Upper lobe of left lung (tissue), 4 donors: ENCODE data around the gene SOX5.

ENCODE experiments used
- POLR2A ChIP-seq, 4 donors: fragments of 450-650 bp; IDR thresholded peaks; one replicate each; pipeline ENCODE4 v1.5.1; 2016 to 2017; ENCODE audit warnings: antibody characterized with exemption in 4 of 4, mild to moderate bottlenecking in 2 of 4
- POLR2AphosphoS5 ChIP-seq, 2 donors: sonication (generic); formaldehyde crosslinking; IDR thresholded peaks; one replicate each; pipeline ENCODE4 v1.5.1; 2017; ENCODE audit warnings: antibody characterized with exemption in 2 of 2
- TF ChIP-seq, protein P1 (sequence below), 6 experiments: fragments of 450-650 bp in 4 of 6; fragments of 200-600 bp in 2 of 6; sonication (generic) in 2 of 6; IDR thresholded peaks; one replicate each; pipeline ENCODE4 v1.5.1; 2016 to 2019; ENCODE audit warnings: antibody characterized with exemption in 6 of 6

DNA sequence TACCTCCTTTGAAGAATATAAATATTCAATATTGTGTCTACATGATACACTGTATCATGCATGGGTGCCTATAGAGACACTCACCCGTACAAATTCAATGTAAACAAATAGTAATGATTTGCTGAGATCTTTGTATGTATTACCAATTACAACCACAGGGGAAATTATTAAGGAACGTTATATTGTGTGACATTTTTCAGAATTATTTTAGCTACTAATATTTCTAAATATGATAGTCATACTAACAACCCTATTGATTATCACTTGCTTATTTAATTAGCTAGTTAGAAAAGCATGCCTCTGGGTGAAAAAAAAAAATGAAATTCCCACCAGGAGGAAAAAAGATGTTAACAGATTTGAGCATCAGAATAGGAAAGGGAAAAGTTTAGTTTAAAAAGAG lies 2.1 kb downstream of the SOX5 start:
- TF ChIP-seq POLR2A (IDR thresholded peaks at IDR 0.05) (no peak), POLR2AphosphoS5 (IDR thresholded peaks at IDR 0.05) (no peak)
- TF ChIP-seq, protein P1, sequence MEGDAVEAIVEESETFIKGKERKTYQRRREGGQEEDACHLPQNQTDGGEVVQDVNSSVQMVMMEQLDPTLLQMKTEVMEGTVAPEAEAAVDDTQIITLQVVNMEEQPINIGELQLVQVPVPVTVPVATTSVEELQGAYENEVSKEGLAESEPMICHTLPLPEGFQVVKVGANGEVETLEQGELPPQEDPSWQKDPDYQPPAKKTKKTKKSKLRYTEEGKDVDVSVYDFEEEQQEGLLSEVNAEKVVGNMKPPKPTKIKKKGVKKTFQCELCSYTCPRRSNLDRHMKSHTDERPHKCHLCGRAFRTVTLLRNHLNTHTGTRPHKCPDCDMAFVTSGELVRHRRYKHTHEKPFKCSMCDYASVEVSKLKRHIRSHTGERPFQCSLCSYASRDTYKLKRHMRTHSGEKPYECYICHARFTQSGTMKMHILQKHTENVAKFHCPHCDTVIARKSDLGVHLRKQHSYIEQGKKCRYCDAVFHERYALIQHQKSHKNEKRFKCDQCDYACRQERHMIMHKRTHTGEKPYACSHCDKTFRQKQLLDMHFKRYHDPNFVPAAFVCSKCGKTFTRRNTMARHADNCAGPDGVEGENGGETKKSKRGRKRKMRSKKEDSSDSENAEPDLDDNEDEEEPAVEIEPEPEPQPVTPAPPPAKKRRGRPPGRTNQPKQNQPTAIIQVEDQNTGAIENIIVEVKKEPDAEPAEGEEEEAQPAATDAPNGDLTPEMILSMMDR (IDR thresholded peaks at IDR 0.05) = no peak
